HEK293T (cell line): ENCODE data around the gene TMEM178A.

Experiments
- BHLHE40 ChIP-seq: fragments of 450-650 bp; IDR thresholded peaks from 2 replicates; pipeline ENCODE4 v1.6.1; 2016; ENCODE audit warnings: mild to moderate bottlenecking, moderate library complexity, borderline replicate concordance
- HDGF ChIP-seq: fragments of 450-650 bp; IDR thresholded peaks from 2 replicates; pipeline ENCODE4 v1.6.1; 2017; ENCODE audit warnings: antibody characterized with exemption, borderline replicate concordance
- LEF1 ChIP-seq: fragments of 450-650 bp; IDR thresholded peaks from 2 replicates; pipeline ENCODE4 v1.6.1; 2017; ENCODE audit warnings: mild to moderate bottlenecking, borderline replicate concordance
- SP1 ChIP-seq: fragments of 450-650 bp; IDR thresholded peaks from 2 replicates; pipeline ENCODE4 v1.6.1; 2017

- TF ChIP-seq LEF1, result no peak
- TF ChIP-seq SP1, result no peak
- TF ChIP-seq HDGF, result no peak
- no peak for TF ChIP-seq BHLHE40
These were observed 19.9 kb upstream of the TMEM178A start for GRCh38 chr2:39645826-39646225.
